Esophagus muscularis mucosa (tissue), 4 donors: ENCODE measurements around the gene TPH1. TPM values are rescaled to one million over a fixed set of nuclear protein-coding genes. Genes with fewer than 3 reads are reported as not detected.

Experiments used
- DNase-seq: peaks from one replicate; pipeline ENCODE4 v3.0.0-alpha.2; 2017; ENCODE audit errors: extremely low spot score
- H3K27ac ChIP-seq, 4 donors: fragments of 200-600 bp; sonication (generic); replicated peaks in 1 of 4; 1 replicate in 3 of 4; 2 replicates in 1 of 4; pipeline ENCODE4 v1.5.1; 2016 to 2019; ENCODE audit warnings: mild to moderate bottlenecking in 1 of 4
- H3K27me3 ChIP-seq, 4 donors: fragments of 200-600 bp; sonication (generic); one replicate each; pipeline versions ENCODE4 v1.5.1 to v1.6.0; 2016 to 2019
- H3K36me3 ChIP-seq, 4 donors: fragments of 200-600 bp; sonication (generic); one replicate each; pipeline ENCODE4 v1.5.1; 2016 to 2019
- H3K4me1 ChIP-seq, 4 donors: fragments of 200-600 bp; sonication (generic); one replicate each; pipeline ENCODE4 v1.5.1; 2016 to 2019
- H3K4me3 ChIP-seq, 4 donors: fragments of 200-600 bp; sonication (generic); 1 replicate in 2 of 4; 2 replicates in 2 of 4; pipeline ENCODE4 v1.5.1; 2016 to 2019; ENCODE audit warnings: mild to moderate bottlenecking in 4 of 4, moderate library complexity in 1 of 4
- H3K9me3 ChIP-seq, 4 donors: fragments of 200-600 bp; sonication (generic); 1 replicate in 3 of 4; 2 replicates in 1 of 4; pipeline ENCODE4 v1.5.1; 2016 to 2019
- EP300 ChIP-seq: sonication (generic); formaldehyde crosslinking; IDR thresholded peaks from one replicate; pipeline ENCODE4 v1.6.1; 2017; ENCODE audit warnings: antibody characterized with exemption
- POLR2A ChIP-seq: fragments of 450-650 bp; IDR thresholded peaks from one replicate; pipeline ENCODE4 v1.6.1; 2017; ENCODE audit warnings: antibody characterized with exemption, moderate library complexity, mild to moderate bottlenecking, low read depth
- POLR2AphosphoS5 ChIP-seq, 2 donors: sonication (generic); formaldehyde crosslinking; IDR thresholded peaks; one replicate each; pipeline ENCODE4 v1.6.1; 2017; ENCODE audit warnings: antibody characterized with exemption in 2 of 2
- WGBS: methylation state at CpG from one replicate; pipeline ENCODE4 v1.1.5; 2018; 5-methylcytosine and 5-hydroxymethylcytosine counted together
- intact Hi-C: fragments of 100-400 bp; cut with DNase I; formaldehyde crosslinking; loops from one replicate; pipeline ENCODE4 v1.15.1; 2023
- total RNA-seq, 4 donors: library from RNA; depleted of rRNA; stranded (reverse); fragments of >200 nt; gene quantifications; one replicate each; pipeline versions ENCODE4 v1.1.0 to v1.2.1, GENCODE V29; 2016
- TF ChIP-seq, protein P1 (sequence below), 3 experiments: fragments of 200-600 bp in 2 of 3; fragments of 450-650 bp in 1 of 3; sonication (generic) in 2 of 3; IDR thresholded peaks; one replicate each; pipeline ENCODE4 v1.5.1; 2017 to 2019; ENCODE audit warnings: antibody characterized with exemption in 3 of 3, mild to moderate bottlenecking in 2 of 3, moderate library complexity in 1 of 3

The TPH1 gene
- total RNA-seq, 4 donors from 2014 or later = 0.06 to 0.42 (median 0.17) TPM; not detected in 1

DNA sequence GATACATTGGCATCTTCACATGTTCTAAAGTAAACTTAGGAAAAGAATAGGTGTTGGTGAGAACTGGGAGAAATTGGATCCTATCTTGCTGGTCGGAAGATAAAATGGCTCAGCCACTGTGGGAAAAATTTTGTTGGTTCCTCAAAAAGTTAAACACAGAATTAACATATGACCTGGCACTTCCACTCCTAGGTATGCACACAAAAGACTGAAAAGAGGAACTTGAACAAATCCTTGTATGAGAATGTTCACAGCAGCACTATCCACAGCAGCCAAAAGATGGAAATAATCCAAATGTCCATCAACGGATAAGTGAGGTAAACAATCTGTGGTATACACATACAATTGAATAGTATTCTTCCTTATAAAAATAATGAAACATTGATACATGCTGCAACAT lies 4.8 kb upstream of the TPH1 start:
- peaks cover 0 to 33% (median 2%) of the 10 kb centered on the region in 4 donors for H3K27me3 ChIP-seq
- 63% methylated on average over 2 of the region's 2 CpGs for WGBS
- peaks cover 0 to 7% (median 6%) of the 10 kb centered on the region in 4 donors for H3K4me1 ChIP-seq
- no peak for TF ChIP-seq POLR2A
- no peak for TF ChIP-seq EP300
- no peak for TF ChIP-seq POLR2AphosphoS5 (IDR thresholded peaks at IDR 0.05)
- peaks cover 0 to 5% (median 0%) of the 10 kb centered on the region in 4 donors for H3K9me3 ChIP-seq
- intact Hi-C loops = no loop called here
- H3K4me3 ChIP-seq = no peak overlapping the region
- no peak for DNase-seq
- no peak overlapping the region for H3K27ac ChIP-seq
- no peaks in the 10 kb centered on the region for H3K36me3 ChIP-seq

GRCh38 chr11:18036456-18036855 lies 9.6 kb downstream of the TPH1 start:
- Histone ChIP-seq H3K36me3 (no peaks in the 10 kb centered on the region), H3K4me1 (no peaks in the 10 kb centered on the region), H3K4me3 (no peak overlapping the region), H3K27ac (no peak overlapping the region), H3K27me3 (no peaks in the 10 kb centered on the region), H3K9me3 (no peaks in the 10 kb centered on the region)
- intact Hi-C loops = no loop called here
- DNase-seq = no peak
- TF ChIP-seq EP300 (no peak), POLR2A (no peak), POLR2AphosphoS5 (IDR thresholded peaks at IDR 0.05) (no peak)
- TF ChIP-seq, protein P1, sequence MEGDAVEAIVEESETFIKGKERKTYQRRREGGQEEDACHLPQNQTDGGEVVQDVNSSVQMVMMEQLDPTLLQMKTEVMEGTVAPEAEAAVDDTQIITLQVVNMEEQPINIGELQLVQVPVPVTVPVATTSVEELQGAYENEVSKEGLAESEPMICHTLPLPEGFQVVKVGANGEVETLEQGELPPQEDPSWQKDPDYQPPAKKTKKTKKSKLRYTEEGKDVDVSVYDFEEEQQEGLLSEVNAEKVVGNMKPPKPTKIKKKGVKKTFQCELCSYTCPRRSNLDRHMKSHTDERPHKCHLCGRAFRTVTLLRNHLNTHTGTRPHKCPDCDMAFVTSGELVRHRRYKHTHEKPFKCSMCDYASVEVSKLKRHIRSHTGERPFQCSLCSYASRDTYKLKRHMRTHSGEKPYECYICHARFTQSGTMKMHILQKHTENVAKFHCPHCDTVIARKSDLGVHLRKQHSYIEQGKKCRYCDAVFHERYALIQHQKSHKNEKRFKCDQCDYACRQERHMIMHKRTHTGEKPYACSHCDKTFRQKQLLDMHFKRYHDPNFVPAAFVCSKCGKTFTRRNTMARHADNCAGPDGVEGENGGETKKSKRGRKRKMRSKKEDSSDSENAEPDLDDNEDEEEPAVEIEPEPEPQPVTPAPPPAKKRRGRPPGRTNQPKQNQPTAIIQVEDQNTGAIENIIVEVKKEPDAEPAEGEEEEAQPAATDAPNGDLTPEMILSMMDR (IDR thresholded peaks at IDR 0.05) = no peak

- H3K27me3 ChIP-seq = no peaks in the 10 kb centered on the region
- H3K36me3 ChIP-seq = no peaks in the 10 kb centered on the region
- intact Hi-C loops = no loop called here
- no peak for DNase-seq
- no peaks in the 10 kb centered on the region for H3K4me1 ChIP-seq
- no peaks in the 10 kb centered on the region for H3K9me3 ChIP-seq
- no peak for TF ChIP-seq POLR2AphosphoS5 (IDR thresholded peaks at IDR 0.05)
- no peak for TF ChIP-seq EP300
- TF ChIP-seq, protein P1 (IDR thresholded peaks at IDR 0.05) = no peak
- TF ChIP-seq POLR2A = no peak
- no peak overlapping the region for H3K27ac ChIP-seq
- no peak overlapping the region for H3K4me3 ChIP-seq
- WGBS = 86% methylated on average over 2 of the region's 2 CpGs
Observed at GRCh38 chr11:18027475-18027874, 18.6 kb downstream of the TPH1 start.

GRCh38 chr11:18022419-18022818 lies 23.6 kb downstream of the TPH1 start:
- H3K4me1 ChIP-seq = no peaks in the 10 kb centered on the region
- no peak overlapping the region for H3K4me3 ChIP-seq
- H3K27ac ChIP-seq = no peak overlapping the region
- H3K9me3 ChIP-seq = no peaks in the 10 kb centered on the region
- H3K27me3 ChIP-seq = no peaks in the 10 kb centered on the region
- TF ChIP-seq POLR2AphosphoS5 (IDR thresholded peaks at IDR 0.05) (no peak), POLR2A (no peak), EP300 (no peak)
- TF ChIP-seq, protein P1 (IDR thresholded peaks at IDR 0.05) = no peak
- WGBS = 100% methylated on average over 1 of the region's 1 CpG
- no peaks in the 10 kb centered on the region for H3K36me3 ChIP-seq
- no peak for DNase-seq
- intact Hi-C loops = no loop called here

DNA sequence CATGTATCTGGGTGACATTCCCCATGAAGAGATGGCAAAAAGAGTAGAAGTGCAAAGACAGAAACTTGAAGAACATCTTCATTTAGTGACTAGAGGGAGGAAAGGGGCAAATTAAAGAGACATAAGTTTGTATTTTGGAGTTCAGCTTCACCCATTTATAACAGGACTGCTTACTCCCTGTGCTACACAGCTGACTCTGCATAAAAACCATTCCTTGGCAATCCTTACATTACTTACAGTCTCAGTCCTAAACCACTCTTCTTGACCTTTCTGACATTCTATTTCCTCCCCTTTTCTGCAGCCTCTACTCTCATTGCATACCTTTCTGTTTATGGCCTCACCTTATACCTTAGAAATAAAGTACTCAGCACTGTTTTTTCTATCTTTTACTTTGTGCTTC lies 26.4 kb downstream of the TPH1 start:
- no peak for TF ChIP-seq EP300
- intact Hi-C loops = no loop called here
- Histone ChIP-seq H3K4me3 (no peak overlapping the region), H3K27me3 (no peaks in the 10 kb centered on the region), H3K27ac (no peak overlapping the region), H3K9me3 (no peaks in the 10 kb centered on the region), H3K36me3 (no peaks in the 10 kb centered on the region), H3K4me1 (no peaks in the 10 kb centered on the region)
- no peak for DNase-seq

- no peaks in the 10 kb centered on the region for H3K27me3 ChIP-seq
- H3K9me3 ChIP-seq = no peaks in the 10 kb centered on the region
- H3K4me3 ChIP-seq = no peak overlapping the region
- peaks cover 8 to 14% (median 12%) of the 10 kb centered on the region in 4 donors for H3K4me1 ChIP-seq
- intact Hi-C loops = no loop called here
- DNase-seq = no peak
- no peak overlapping the region for H3K27ac ChIP-seq
- TF ChIP-seq, protein P1 (IDR thresholded peaks at IDR 0.05) = no peak
- TF ChIP-seq POLR2AphosphoS5 (IDR thresholded peaks at IDR 0.05) (no peak), POLR2A (no peak), EP300 (no peak)
- 91% methylated on average over 2 of the region's 2 CpGs for WGBS
- H3K36me3 ChIP-seq = no peaks in the 10 kb centered on the region
Observed at GRCh38 chr11:18016789-18017188, 29.3 kb downstream of the TPH1 start.
